ENCODE results near the gene COBL.
A peak's percentile ranks its signal among the peaks of the same experiment; 100 is the strongest.

The COBL gene

DNA sequence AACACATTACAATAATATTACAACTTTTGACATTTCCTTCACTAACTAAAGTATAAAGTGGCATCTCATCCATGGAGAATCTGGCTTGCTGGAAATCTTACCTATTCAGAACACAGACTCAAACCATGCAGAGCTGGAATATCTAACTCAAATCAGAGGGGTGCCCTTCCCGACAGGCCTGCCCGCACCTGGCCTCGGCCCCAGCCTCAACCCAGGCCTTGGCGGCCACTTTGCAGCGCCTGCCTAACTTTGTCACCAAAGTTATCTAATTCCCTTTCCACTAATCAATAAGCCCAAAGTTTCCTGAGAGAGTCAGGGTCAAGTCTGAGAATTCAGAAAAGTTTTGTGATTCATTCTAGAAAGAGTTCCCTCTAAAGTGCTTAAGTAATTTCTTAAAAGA is 212.9 kb downstream of the COBL start:
- DNase-seq = no peak

DNA sequence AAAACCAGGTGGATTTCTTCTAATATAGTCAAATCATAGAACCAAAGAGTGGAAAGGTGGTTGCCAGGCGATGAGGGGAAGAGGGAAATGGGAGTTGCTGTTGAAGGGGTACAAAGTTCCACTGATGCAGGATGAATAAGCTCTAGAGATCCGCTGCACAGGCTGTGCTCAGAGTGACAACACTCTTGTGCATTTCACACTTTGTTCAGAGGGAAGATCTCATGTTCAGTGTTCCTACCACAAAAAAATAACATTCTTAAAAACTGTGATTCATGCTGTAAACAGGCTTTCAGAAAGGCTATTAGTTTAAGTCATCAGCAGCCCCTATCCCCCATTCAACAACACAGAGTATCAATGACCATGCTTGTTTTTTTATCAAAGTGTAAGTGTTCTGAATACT is 213.8 kb downstream of the COBL start:
- no peak for DNase-seq

- DNase-seq = no peak
These were observed 215.4 kb downstream of the COBL start for GRCh38 chr7:51101111-51101757.

- peak; percentile 21 for DNase-seq
These were observed 226.2 kb downstream of the COBL start for GRCh38 chr7:51090411-51090810.

DNA sequence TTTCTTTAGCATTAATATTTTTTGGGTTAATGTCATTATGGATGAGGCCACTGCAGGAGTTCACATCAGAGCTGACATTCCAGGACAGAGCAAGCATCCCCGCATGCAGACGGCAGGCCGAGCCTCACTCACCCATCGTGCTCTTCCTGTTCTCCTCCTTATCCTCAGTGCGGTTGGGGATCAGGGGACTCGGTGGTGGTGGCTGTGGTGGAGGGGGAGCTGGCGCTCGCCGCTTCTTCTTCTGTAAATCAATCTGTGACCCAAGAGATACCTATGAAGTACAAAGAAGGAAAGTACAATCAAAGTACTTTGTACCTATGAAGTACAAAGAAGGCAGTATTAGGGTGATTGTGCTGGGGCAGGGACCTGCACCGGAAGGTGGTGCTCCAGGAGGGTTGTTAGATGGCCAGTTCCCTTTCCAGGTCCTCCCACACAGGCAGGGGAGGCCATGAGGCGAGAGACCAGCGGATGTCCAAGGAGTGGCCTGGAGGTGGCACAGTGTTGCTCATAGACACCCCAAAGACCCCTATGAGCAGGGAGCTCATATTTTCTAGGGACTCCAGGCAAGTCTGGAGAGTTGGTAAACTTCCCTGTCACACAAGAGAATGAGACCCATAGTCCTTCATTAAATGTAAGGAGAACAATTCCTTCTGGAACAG is 231.4 kb downstream of the COBL start:
- no peak for DNase-seq

DNA sequence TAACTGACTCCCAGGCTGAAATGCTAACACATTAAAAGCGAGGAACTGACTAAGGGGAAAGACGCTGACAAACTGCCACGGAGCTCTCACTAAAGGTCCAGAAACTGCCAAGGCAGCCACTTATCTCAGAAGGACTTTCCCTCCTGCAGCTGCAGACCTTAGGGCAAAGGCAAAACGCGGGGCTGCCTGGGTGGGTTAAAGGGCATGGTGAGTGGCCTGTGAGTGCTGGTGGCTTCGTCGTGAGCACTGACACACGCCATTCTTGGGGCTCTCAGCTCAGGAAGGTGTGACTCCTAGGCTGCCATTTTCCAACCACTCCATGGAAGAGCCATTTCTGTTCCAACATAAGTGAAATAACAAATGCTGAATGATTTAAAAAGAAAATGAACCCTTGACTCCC is 232.5 kb downstream of the COBL start:
- no peak for DNase-seq

DNA sequence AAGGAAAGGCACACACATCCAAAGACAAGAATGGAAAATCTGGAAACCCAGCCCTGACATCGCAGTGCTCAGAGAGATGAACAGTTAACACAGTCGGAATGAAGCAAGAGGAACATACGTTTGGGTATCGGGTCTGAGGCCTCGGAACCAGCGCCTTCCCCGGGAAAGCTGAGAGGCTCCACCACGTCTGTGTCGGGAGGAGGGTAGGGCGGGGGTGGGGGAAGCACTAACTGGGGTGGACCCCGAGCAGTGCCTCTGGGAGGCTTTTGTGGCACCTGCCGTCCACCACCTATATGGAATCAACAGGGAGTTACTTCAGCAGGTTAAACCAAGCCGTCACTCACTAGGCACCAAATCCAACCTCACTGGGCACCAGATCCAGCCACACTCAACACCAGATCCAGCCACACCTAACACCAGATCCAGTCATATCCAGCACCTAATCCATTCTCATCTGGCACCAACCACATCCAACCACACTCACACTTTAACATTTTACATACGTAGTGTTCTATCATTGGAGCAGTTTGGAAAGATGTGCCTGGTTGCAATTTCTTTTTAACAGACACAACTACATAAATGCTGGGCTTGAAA is 233.6 kb downstream of the COBL start:
- DNase-seq = no peak

- no peak for DNase-seq
These were observed 234.3 kb downstream of the COBL start for GRCh38 chr7:51082096-51082840.

GRCh38 chr7:51081270-51081890 is 235.2 kb downstream of the COBL start:
- no peak for DNase-seq

GRCh38 chr7:51080622-51081269 is 235.9 kb downstream of the COBL start:
- no peak for DNase-seq

GRCh38 chr7:51080216-51080615 is 236.4 kb downstream of the COBL start:
- DNase-seq = no peak

DNA sequence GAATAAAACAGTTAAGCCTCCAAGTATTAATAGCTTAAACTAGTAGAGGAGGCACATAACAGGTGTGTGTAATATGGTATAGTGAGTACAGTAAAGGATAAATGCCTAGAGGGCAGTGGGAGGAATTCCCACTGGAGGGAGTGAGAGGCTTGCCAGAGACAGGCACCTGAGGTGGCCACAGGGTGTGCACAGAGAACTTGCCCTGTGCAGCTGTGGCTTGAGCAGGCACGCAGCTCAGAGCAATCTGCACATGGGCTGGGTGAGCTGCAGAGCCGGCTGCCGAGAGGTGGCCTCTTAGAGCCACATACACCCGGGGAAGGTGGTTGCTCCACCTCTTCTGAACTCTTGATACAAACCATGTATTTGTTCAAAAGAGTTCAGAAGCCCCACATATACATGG is 237.1 kb downstream of the COBL start:
- DNase-seq = no peak

DNA sequence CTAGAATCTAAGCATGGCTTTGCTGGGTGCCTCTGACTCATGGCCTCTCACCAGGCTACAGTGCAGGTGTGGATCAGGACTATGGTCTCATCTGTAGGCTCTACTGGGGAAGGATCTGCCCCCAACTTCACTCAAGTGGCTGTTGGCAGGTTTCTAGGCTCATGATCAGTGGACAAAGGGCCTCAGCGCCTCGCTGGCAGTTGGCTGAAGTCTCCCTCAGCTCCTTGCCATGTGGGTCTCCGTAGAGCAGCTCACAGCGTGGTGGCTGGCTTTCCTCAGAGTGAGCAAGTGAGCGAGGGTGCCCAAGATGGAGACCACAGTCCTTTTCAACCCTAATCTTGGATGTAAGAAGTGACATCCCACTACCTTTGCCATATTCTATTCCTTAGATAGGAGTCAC is 238.0 kb downstream of the COBL start:
- DNase-seq = no peak

- no peak for DNase-seq
These were observed 238.6 kb downstream of the COBL start for GRCh38 chr7:51077987-51078370.

- DNase-seq = no peak
These were observed 239.2 kb downstream of the COBL start for GRCh38 chr7:51077316-51077986.

- no peak for DNase-seq
These were observed 240.7 kb downstream of the COBL start for GRCh38 chr7:51075681-51076580.

DNA sequence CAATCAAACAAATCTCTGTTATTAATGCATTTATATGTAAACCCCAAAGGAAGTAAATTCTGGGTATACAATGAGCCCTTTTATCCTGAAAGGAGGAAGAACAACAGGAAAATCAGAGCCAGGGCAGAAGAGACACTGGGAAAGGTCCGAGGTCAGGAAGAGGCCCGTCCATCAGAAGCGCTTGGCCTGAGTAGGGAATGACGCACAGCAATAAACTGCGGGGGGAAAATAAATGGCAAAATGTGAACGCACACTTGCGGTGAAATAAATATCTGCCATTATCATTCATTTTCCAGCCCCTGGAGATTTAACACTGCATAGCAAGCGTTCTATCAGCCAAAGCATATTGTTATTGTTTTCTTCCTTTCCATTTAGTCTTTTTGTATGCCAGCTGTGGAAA is 243.4 kb downstream of the COBL start:
- no peak for DNase-seq

DNA sequence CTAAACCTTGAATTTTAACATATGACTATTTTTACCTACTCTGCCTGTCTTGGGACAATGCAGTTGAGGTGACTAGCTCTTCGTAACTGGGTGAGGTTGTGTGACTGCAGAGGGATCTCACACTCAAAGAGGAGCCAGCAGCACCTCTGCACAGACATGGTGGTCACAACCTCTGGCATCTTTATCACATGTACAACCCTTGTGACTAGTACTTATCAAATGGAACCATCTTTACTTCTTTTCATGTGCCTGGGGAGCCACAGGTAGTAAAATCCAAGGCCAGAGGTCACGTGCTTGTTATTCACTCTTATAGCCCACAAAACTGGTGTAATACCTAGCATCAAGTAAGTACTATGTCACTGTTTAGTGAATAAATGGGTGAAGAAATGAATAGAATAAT is 244.3 kb downstream of the COBL start:
- DNase-seq = no peak

GRCh38 chr7:51071427-51071826 is 245.2 kb downstream of the COBL start:
- DNase-seq = no peak

DNA sequence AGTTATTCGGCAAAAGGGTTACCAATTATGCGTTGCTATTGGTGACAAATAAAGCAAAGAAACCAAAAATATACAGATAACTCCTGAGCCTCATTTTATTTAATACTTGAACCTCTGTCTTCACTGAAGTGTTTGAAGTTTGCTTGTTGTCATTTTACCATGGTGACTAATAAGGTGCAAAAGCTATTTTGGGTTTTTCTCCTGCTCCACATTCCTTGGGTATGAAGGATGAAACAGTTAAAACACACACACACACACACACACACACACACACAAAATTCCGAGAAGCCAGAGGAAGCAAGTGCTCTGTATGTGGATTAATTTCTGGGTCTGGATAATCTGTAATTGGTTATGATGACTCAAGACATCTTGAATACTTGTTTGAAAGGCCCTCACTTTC is 246.5 kb downstream of the COBL start:
- no peak for DNase-seq

DNA sequence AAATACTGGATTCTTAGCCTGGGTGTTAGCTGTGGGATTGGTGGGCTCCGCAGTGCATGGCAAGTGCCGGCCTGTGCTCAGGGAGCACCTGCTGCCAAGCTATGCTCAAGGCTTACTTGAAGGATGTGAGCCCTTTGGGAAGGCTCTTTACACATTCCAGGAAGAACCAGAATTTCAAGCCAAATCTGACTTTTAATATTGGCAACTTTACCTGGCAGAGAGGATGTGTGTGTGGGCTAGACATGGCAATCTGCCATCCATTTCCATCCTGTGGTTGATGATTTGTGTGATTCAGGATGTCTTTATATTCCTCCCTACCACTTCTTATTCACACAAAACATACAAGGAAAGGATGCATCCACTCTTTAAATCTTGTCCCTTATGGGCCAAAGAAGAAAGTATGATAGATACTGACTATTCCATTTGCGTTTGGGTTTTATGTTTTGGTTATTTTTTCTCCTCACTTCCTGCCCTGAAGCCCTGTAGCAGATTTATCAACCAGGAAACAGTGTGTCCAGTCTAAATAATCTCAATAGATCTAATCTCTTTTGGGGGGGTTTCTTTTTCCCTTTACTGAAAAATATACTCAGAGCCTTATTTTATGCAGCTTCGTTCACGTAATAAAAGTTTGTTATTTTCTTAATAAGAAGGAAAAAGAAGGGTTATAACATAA is 247.1 kb downstream of the COBL start:
- DNase-seq = no peak

All from T1000 (cell line).